Breast epithelium (tissue), 3 donors: ENCODE results near the gene CACNA1H.

Source experiments
- CTCF ChIP-seq, 3 donors: fragments of 450-650 bp; IDR thresholded peaks; one replicate each; pipeline ENCODE4 v1.5.1; 2016 to 2017; ENCODE audit warnings: antibody characterized with exemption in 3 of 3, mild to moderate bottlenecking in 3 of 3, moderate library complexity in 3 of 3
- POLR2A ChIP-seq: fragments of 450-650 bp; IDR thresholded peaks from one replicate; pipeline ENCODE4 v1.6.1; 2016; ENCODE audit warnings: antibody characterized with exemption, mild to moderate bottlenecking, moderate library complexity
- POLR2AphosphoS5 ChIP-seq, 3 donors: sonication (generic); formaldehyde crosslinking; IDR thresholded peaks; one replicate each; pipeline ENCODE4 v1.6.1; 2017; ENCODE audit warnings: antibody characterized with exemption in 3 of 3

- TF ChIP-seq CTCF (IDR thresholded peaks at IDR 0.05) (no peak), POLR2A (no peak), POLR2AphosphoS5 (IDR thresholded peaks at IDR 0.05) (no peak)
Measured at GRCh38 chr16:1177053-1177452, 24.1 kb downstream of the CACNA1H start.
